Natural killer cell (primary cell): ENCODE measurements around the gene EIF4G1. TPM values are rescaled to one million over a fixed set of nuclear protein-coding genes. Genes with fewer than 3 reads are reported as not detected.
A peak's percentile ranks its signal among the peaks of the same experiment; 100 is the strongest.

Experiments
- ATAC-seq, 3 donors: fragments of 150-1000 bp in 2 of 3; fragments of 200-7000 bp in 1 of 3; cut with Tn5 transposase; 1 replicate in 1 of 3; 2 replicates in 2 of 3; pipeline ENCODE4 v1.10.0; 2021; ENCODE audit warnings: mild to moderate bottlenecking in 2 of 3, moderate library complexity in 2 of 3
- DNase-seq, 2 donors: peaks; one replicate each; pipeline versions ENCODE4 v3.0.0 to v3.0.0-alpha.2; 2013 to 2021; ENCODE audit warnings: mixed read lengths in 1 of 2
- H3K27ac ChIP-seq: one replicate; pipeline ENCODE4 v1.5.1; 2013; ENCODE audit warnings: mild to moderate bottlenecking, low read length
- H3K27me3 ChIP-seq: one replicate; pipeline ENCODE4 v1.6.1; 2013; ENCODE audit warnings: low read length; ENCODE audit not compliant: control insufficient read depth, insufficient read depth
- H3K36me3 ChIP-seq: one replicate; pipeline ENCODE4 v1.6.1; 2013; ENCODE audit warnings: low read length; ENCODE audit not compliant: control insufficient read depth, insufficient read depth
- H3K4me1 ChIP-seq: one replicate; pipeline ENCODE4 v1.6.1; 2013; ENCODE audit warnings: low read length; ENCODE audit not compliant: control insufficient read depth, insufficient read depth
- H3K4me3 ChIP-seq: one replicate; pipeline ENCODE4 v1.5.1; 2013; ENCODE audit warnings: low read length
- H3K9me3 ChIP-seq: one replicate; pipeline ENCODE4 v1.6.1; 2013; ENCODE audit warnings: low read length; ENCODE audit not compliant: control insufficient read depth, insufficient read depth
- H3K27ac Mint-ChIP-seq, 2 donors: one replicate each; pipeline ENCODE4 v1.8.0; 2022; ENCODE audit warnings: mild to moderate bottlenecking in 2 of 2, mixed read lengths in 2 of 2, moderate library complexity in 1 of 2
- H3K27me3 Mint-ChIP-seq, 2 donors: one replicate each; pipeline ENCODE4 v1.8.0; 2022; ENCODE audit warnings: low read depth in 2 of 2, mixed read lengths in 2 of 2
- H3K36me3 Mint-ChIP-seq: one replicate; pipeline ENCODE4 v1.8.0; 2022; ENCODE audit warnings: mixed read lengths
- H3K4me1 Mint-ChIP-seq, 2 donors: one replicate each; pipeline ENCODE4 v1.8.0; 2022; ENCODE audit warnings: mixed read lengths in 2 of 2
- H3K4me3 Mint-ChIP-seq: one replicate; pipeline ENCODE4 v1.8.0; 2022; ENCODE audit warnings: mild to moderate bottlenecking, moderate library complexity, mixed read lengths
- H3K9me3 Mint-ChIP-seq, 2 donors: one replicate each; pipeline ENCODE4 v1.8.0; 2022; ENCODE audit warnings: mixed read lengths in 2 of 2
- CTCF ChIP-seq: fragments of 200-600 bp; IDR thresholded peaks from one replicate; pipeline ENCODE4 v1.8.0; 2022; ENCODE audit warnings: antibody characterized with exemption
- WGBS: methylation state at CpG from one replicate; pipeline ENCODE4 v1.1.7; 2013; ENCODE audit warnings: missing lambda C conversion rate; ENCODE audit not compliant: insufficient coverage; 5-methylcytosine and 5-hydroxymethylcytosine counted together
- intact Hi-C: fragments of 100-400 bp; cut with micrococcal nuclease; formaldehyde crosslinking; loops from one replicate; pipeline ENCODE4 v1.14.2; 2022
- total RNA-seq, 4 donors: library from RNA; stranded (reverse); fragments of 120-200 nt in 1 of 4; gene quantifications; one replicate each; pipeline versions ENCODE4 v1.2.3 to v1.2.4, GENCODE V29; 2013 to 2022

The EIF4G1 gene
- total RNA-seq, 3 donors from 2014 or later (not counting 1 experiment from before 2014, with no cell fraction given): 220 to 235 (median 227) TPM

- Mint-ChIP-seq H3K9me3 (no peaks in the 10 kb centered on the region), H3K27me3 (no peaks in the 10 kb centered on the region), H3K4me3 (no peak overlapping the region), H3K36me3 (no peaks in the 10 kb centered on the region), H3K4me1 (no peaks in the 10 kb centered on the region), H3K27ac (no peak overlapping the region)
- WGBS: 97% methylated on average over 15 of the region's 15 CpGs
- Histone ChIP-seq H3K27me3 (no peaks in the 10 kb centered on the region), H3K4me3 (no peak overlapping the region), H3K9me3 (no peaks in the 10 kb centered on the region), H3K4me1 (peaks cover 10% of the 10 kb centered on the region), H3K27ac (no peak overlapping the region), H3K36me3 (no peaks in the 10 kb centered on the region)
- ATAC-seq (no peak), DNase-seq (no peak)
- intact Hi-C loops: no loop called here
- no peak for TF ChIP-seq CTCF
Measured at GRCh38 chr3:184352149-184352785, 37.9 kb downstream of the EIF4G1 start.

- H3K4me3 Mint-ChIP-seq: no peak overlapping the region
- Histone ChIP-seq H3K27me3 (no peaks in the 10 kb centered on the region), H3K9me3 (no peaks in the 10 kb centered on the region), H3K36me3 (no peaks in the 10 kb centered on the region), H3K27ac (no peak overlapping the region), H3K4me1 (peaks cover 10% of the 10 kb centered on the region), H3K4me3 (no peak overlapping the region)
- H3K27me3 Mint-ChIP-seq: no peaks in the 10 kb centered on the region
- TF ChIP-seq CTCF: no peak
- H3K36me3 Mint-ChIP-seq: no peaks in the 10 kb centered on the region
- WGBS: 93% methylated on average over 11 of the region's 11 CpGs
- H3K4me1 Mint-ChIP-seq: no peaks in the 10 kb centered on the region
- DNase-seq: no peak
- intact Hi-C loops: no loop called here
- no peak for ATAC-seq
- H3K27ac Mint-ChIP-seq: no peak overlapping the region
- H3K9me3 Mint-ChIP-seq: no peaks in the 10 kb centered on the region
Measured at GRCh38 chr3:184352897-184353545, 38.6 kb downstream of the EIF4G1 start.

- no peak for ATAC-seq
- Histone ChIP-seq H3K9me3 (no peaks in the 10 kb centered on the region), H3K4me1 (peaks cover 10% of the 10 kb centered on the region), H3K4me3 (no peak overlapping the region), H3K27ac (no peak overlapping the region), H3K27me3 (no peaks in the 10 kb centered on the region), H3K36me3 (no peaks in the 10 kb centered on the region)
- Mint-ChIP-seq H3K9me3 (no peaks in the 10 kb centered on the region), H3K4me1 (no peaks in the 10 kb centered on the region), H3K4me3 (no peak overlapping the region), H3K27ac (peak overlapping the region in 1 of 2 donors; percentile 69), H3K27me3 (no peaks in the 10 kb centered on the region), H3K36me3 (no peaks in the 10 kb centered on the region)
- intact Hi-C loops: no loop called here
- no peak for DNase-seq
- whole genome bisulfite sequencing: 93% methylated on average over 11 of the region's 11 CpGs
- no peak for TF ChIP-seq CTCF
Measured at GRCh38 chr3:184353546-184353941, 39.1 kb downstream of the EIF4G1 start.
